NB4 (cell line): ENCODE results near the gene CCNL1.

Experiments used
- DNase-seq: peaks from one replicate; pipeline ENCODE4 v3.0.0; 2010; ENCODE audit warnings: low read depth
- H3K4me3 ChIP-seq: one replicate; pipeline ENCODE4 v1.5.1; 2011; ENCODE audit warnings: mild to moderate bottlenecking, low read depth, low read length, moderate library complexity
- CTCF ChIP-seq: IDR thresholded peaks from one replicate; pipeline ENCODE4 v1.5.1; 2012; ENCODE audit warnings: low read depth, low read length
- MAX ChIP-seq: IDR thresholded peaks from 2 replicates; pipeline ENCODE4 v1.6.1; 2011; ENCODE audit warnings: low read depth, low read length
- MYC ChIP-seq: IDR thresholded peaks from 2 replicates; pipeline ENCODE4 v1.6.1; 2011; ENCODE audit warnings: low read depth, low read length
- POLR2A ChIP-seq: IDR thresholded peaks from 2 replicates; pipeline ENCODE4 v1.6.1; 2011; ENCODE audit warnings: mild to moderate bottlenecking; ENCODE audit not compliant: insufficient read length; ENCODE audit errors: extremely low read depth

CCNL1 gene

GRCh38 chr3:157117875-157118654 is 41.9 kb downstream of the CCNL1 start:
- no peak for DNase-seq
- TF ChIP-seq MAX (no peak), CTCF (no peak), POLR2A (no peak), MYC (no peak)

GRCh38 chr3:157117206-157117605 is 42.7 kb downstream of the CCNL1 start:
- DNase-seq = no peak
- no peak overlapping the region for H3K4me3 ChIP-seq
- no peak for TF ChIP-seq POLR2A
- no peak for TF ChIP-seq MYC
- no peak for TF ChIP-seq MAX
- no peak for TF ChIP-seq CTCF

More at GRCh38 chr3:157117875-157118654, 41.9 kb downstream of the CCNL1 start:
- H3K4me3 ChIP-seq = no peak overlapping the region

- no peak for DNase-seq
- H3K4me3 ChIP-seq = no peak overlapping the region
- TF ChIP-seq CTCF = no peak
- TF ChIP-seq MAX = no peak
- TF ChIP-seq MYC = no peak
- TF ChIP-seq POLR2A = no peak
Observed at GRCh38 chr3:157116017-157116416, 43.9 kb downstream of the CCNL1 start.

GRCh38 chr3:157115069-157116006 is 44.6 kb downstream of the CCNL1 start:
- TF ChIP-seq MYC (no peak), MAX (no peak), POLR2A (no peak), CTCF (no peak)
- H3K4me3 ChIP-seq = no peak overlapping the region
- no peak for DNase-seq

- no peak for TF ChIP-seq POLR2A
- DNase-seq = no peak
Observed at GRCh38 chr3:157113832-157114505, 46.0 kb downstream of the CCNL1 start.

GRCh38 chr3:157112536-157112935 is 47.4 kb downstream of the CCNL1 start:
- no peak for DNase-seq
- no peak overlapping the region for H3K4me3 ChIP-seq
- TF ChIP-seq CTCF (no peak), MYC (no peak), POLR2A (no peak), MAX (no peak)

More at GRCh38 chr3:157113832-157114505, 46.0 kb downstream of the CCNL1 start:
- no peak overlapping the region for H3K4me3 ChIP-seq
